Lung (tissue), 12 donors: Measurements from ENCODE around the gene TMEM14A. TPM values are rescaled to one million over a fixed set of nuclear protein-coding genes. Genes with fewer than 3 reads are reported as not detected.

Experiments used
- ATAC-seq: fragments of 200-7000 bp; cut with Tn5 transposase; one replicate; pipeline ENCODE4 v1.9.1; 2020; ENCODE audit warnings: moderate number of reproducible peaks; ENCODE audit not compliant: insufficient read depth, low FRiP score
- DNase-seq, 3 donors: peaks; one replicate each; pipeline ENCODE4 v3.0.0-alpha.2; 2013 to 2017
- H3K27ac ChIP-seq, 2 donors: one replicate each; pipeline ENCODE4 v1.5.1; 2013; ENCODE audit warnings: mild to moderate bottlenecking in 2 of 2, moderate library complexity in 2 of 2, control low read depth in 1 of 2, inconsistent platforms in 1 of 2, low read depth in 1 of 2, low read length in 1 of 2
- H3K27me3 ChIP-seq, 3 donors: one replicate each; pipeline ENCODE4 v1.5.1; 2013; ENCODE audit warnings: low read length in 2 of 3; ENCODE audit not compliant: control insufficient read depth in 3 of 3, insufficient read depth in 3 of 3
- H3K36me3 ChIP-seq, 4 donors: one replicate each; pipeline ENCODE4 v1.5.1; 2013; ENCODE audit warnings: low read length in 4 of 4, mild to moderate bottlenecking in 1 of 4, moderate library complexity in 1 of 4; ENCODE audit not compliant: control insufficient read depth in 4 of 4, insufficient read depth in 4 of 4
- H3K4me1 ChIP-seq, 5 donors: one replicate each; pipeline ENCODE4 v1.5.1; 2013; ENCODE audit warnings: low read length in 5 of 5, mild to moderate bottlenecking in 2 of 5, moderate library complexity in 1 of 5; ENCODE audit not compliant: control insufficient read depth in 5 of 5, insufficient read depth in 5 of 5
- H3K4me3 ChIP-seq: one replicate; pipeline ENCODE4 v1.5.1; 2013; ENCODE audit warnings: mild to moderate bottlenecking, control low read depth, moderate library complexity
- H3K9ac ChIP-seq, 2 donors: one replicate each; pipeline ENCODE4 v1.5.1; 2013; ENCODE audit warnings: low read length in 2 of 2, control low read depth in 1 of 2; ENCODE audit not compliant: insufficient read depth in 1 of 2
- H3K9me3 ChIP-seq, 4 donors: one replicate each; pipeline ENCODE4 v1.5.1; 2013; ENCODE audit warnings: low read length in 3 of 4, mild to moderate bottlenecking in 1 of 4, moderate library complexity in 1 of 4; ENCODE audit not compliant: control insufficient read depth in 4 of 4, insufficient read depth in 3 of 4
- CTCF ChIP-seq: IDR thresholded peaks from 2 replicates; pipeline ENCODE4 v1.5.1; 2012; ENCODE audit warnings: mild to moderate bottlenecking; ENCODE audit errors: control extremely low read depth, extremely low read depth
- WGBS, 2 donors: extraction: QIAGEN DNeasy Blood & Tissue Kit; methylation state at CpG; one replicate each; pipeline ENCODE4 v1.1.7; 2013; 5-methylcytosine and 5-hydroxymethylcytosine counted together
- polyA plus RNA-seq, 2 donors: library from polyadenylated mRNA; stranded (reverse); fragments of 200-250 nt; gene quantifications; one replicate each; pipeline ENCODE4 v1.2.1, GENCODE V29; 2013
- total RNA-seq, 2 donors: library from RNA; depleted of rRNA in 1 of 2; stranded (reverse); fragments of >200 nt in 1 of 2; gene quantifications; one replicate each; pipeline ENCODE4 v1.2.1, GENCODE V29; 2014 to 2021
- donor health status: control.
- donor health status: control.
- donor health status: Bipolar disorder and iron deficiency.
- donor health status: healthy.
- donor health status: DM: yes; HTN: yes; CAD: no.

Gene TMEM14A
- total and polyA plus RNA-seq, 4 donors, result 14.0 to 18.5 (median 17.5) TPM

- ATAC-seq (no peak), DNase-seq (no peak)
- Histone ChIP-seq H3K27ac (no peak overlapping the region), H3K9ac (no peak overlapping the region), H3K27me3 (no peaks in the 10 kb centered on the region), H3K4me1 (no peaks in the 10 kb centered on the region), H3K9me3 (peaks cover 0 to 4% (median 0%) of the 10 kb centered on the region in 4 donors), H3K4me3 (no peak overlapping the region), H3K36me3 (peaks cover 0 to 1% (median 0%) of the 10 kb centered on the region in 4 donors)
- 97 to 100% methylated on average over 4 of the region's 4 CpGs for WGBS, 2 donors
- no peak for TF ChIP-seq CTCF
These were observed 22.9 kb downstream of the TMEM14A start for GRCh38 chr6:52693773-52694172.

GRCh38 chr6:52694404-52694803 lies 23.5 kb downstream of the TMEM14A start:
- WGBS, 2 donors, result 94 to 97% methylated on average over 2 of the region's 2 CpGs
- H3K4me3 ChIP-seq, result no peak overlapping the region
- ATAC-seq, result no peak
- DNase-seq, result no peak
- TF ChIP-seq CTCF, result no peak
- H3K27ac ChIP-seq, result no peak overlapping the region
- H3K27me3 ChIP-seq, result no peaks in the 10 kb centered on the region
- no peaks in the 10 kb centered on the region for H3K4me1 ChIP-seq
- H3K36me3 ChIP-seq, result peaks cover 0 to 1% (median 0%) of the 10 kb centered on the region in 4 donors
- H3K9ac ChIP-seq, result no peak overlapping the region
- peaks cover 0 to 4% (median 0%) of the 10 kb centered on the region in 4 donors for H3K9me3 ChIP-seq

GRCh38 chr6:52696418-52696817 lies 25.5 kb downstream of the TMEM14A start:
- no peak overlapping the region for H3K4me3 ChIP-seq
- TF ChIP-seq CTCF, result no peak
- no peak for DNase-seq
- no peaks in the 10 kb centered on the region for H3K4me1 ChIP-seq
- H3K9me3 ChIP-seq, result peaks cover 0 to 4% (median 0%) of the 10 kb centered on the region in 4 donors
- no peak overlapping the region for H3K9ac ChIP-seq
- WGBS, 2 donors, result 69 to 75% methylated on average over 4 of the region's 4 CpGs
- peaks cover 0 to 1% (median 0%) of the 10 kb centered on the region in 4 donors for H3K36me3 ChIP-seq
- H3K27me3 ChIP-seq, result no peaks in the 10 kb centered on the region
- no peak for ATAC-seq
- H3K27ac ChIP-seq, result no peak overlapping the region

GRCh38 chr6:52697903-52698302 lies 27.0 kb downstream of the TMEM14A start:
- no peaks in the 10 kb centered on the region for H3K27me3 ChIP-seq
- H3K4me1 ChIP-seq, result no peaks in the 10 kb centered on the region
- no peak overlapping the region for H3K9ac ChIP-seq
- DNase-seq (peak in 2 of 3 donors; percentile 5 to 25), ATAC-seq (no peak)
- 98% methylated on average over 2 of the region's 2 CpGs for WGBS, 2 donors
- H3K9me3 ChIP-seq, result peaks cover 0 to 4% (median 0%) of the 10 kb centered on the region in 4 donors
- no peak overlapping the region for H3K4me3 ChIP-seq
- H3K27ac ChIP-seq, result no peak overlapping the region
- no peak for TF ChIP-seq CTCF
- H3K36me3 ChIP-seq, result peaks cover 0 to 1% (median 0%) of the 10 kb centered on the region in 4 donors
